GM12878 (cell line): ENCODE results near the gene RETSAT. TPM values are rescaled to one million over a fixed set of nuclear protein-coding genes. Genes with fewer than 3 reads are reported as not detected.

Experiments
- ATAC-seq: fragments of 200-7000 bp; cut with Tn5 transposase; 3 replicates; pipeline ENCODE4 v1.9.1; 2020; ENCODE audit warnings: mild to moderate bottlenecking, moderate library complexity
- BruUV-seq: library from RNA; stranded (reverse); fragments of 400-500 nt; replicated peaks from 2 replicates; lab custom pipeline; 2021; lab: Mats Ljungman, UMichigan
- CTCF ChIA-PET: fragments of 300-600 bp; sonication (Branson Sonifier 250); formaldehyde crosslinking; extraction: SDS; loops from one replicate; lab custom pipeline; 2021; ENCODE audit warnings: inconsistent platforms; lab: Yijun Ruan, JAX
- POLR2A ChIA-PET: fragments of 350-600 bp; formaldehyde crosslinking; extraction: SDS; loops from one replicate; lab custom pipeline; 2021; ENCODE audit warnings: inconsistent platforms; lab: Charles Lee
- RAD21 ChIA-PET: fragments of 300-600 bp; sonication (Branson Sonifier 250); formaldehyde crosslinking; loops from one replicate; lab custom pipeline; 2023; ENCODE audit warnings: antibody characterized with exemption; ENCODE audit not compliant: unreplicated experiment; lab: Charles Lee
- SMC1A ChIA-PET: fragments of 300-600 bp; sonication (Branson Sonifier 250); formaldehyde crosslinking; loops from one replicate; lab custom pipeline; 2023; ENCODE audit not compliant: unreplicated experiment, uncharacterized antibody; lab: Charles Lee
- DNase-seq: peaks from one replicate; pipeline ENCODE4 v3.0.0-alpha.2; 2011; ENCODE audit warnings: low read depth, low spot score
- FAIRE-seq: peaks from 3 replicates; lab custom pipeline; 2011; peaks lifted over from hg19 to GRCh38; lab: Jason Lieb, UNC
- H2AFZ ChIP-seq: 2 replicates; pipeline ENCODE4 v1.6.0; 2011; ENCODE audit warnings: low read depth, low read length, control low read depth; ENCODE audit not compliant: control insufficient read depth
- H3K27ac ChIP-seq: 2 replicates; pipeline ENCODE4 v1.5.1; 2011; ENCODE audit warnings: control low read depth; ENCODE audit not compliant: control insufficient read depth, insufficient read depth
- H3K27me3 ChIP-seq, 2 experiments: replicated peaks in 1 of 2; 2 replicates each; pipeline versions ENCODE4 v1.6.0 to v1.6.1; 2011; ENCODE audit warnings: low read length in 1 of 2; ENCODE audit not compliant: control insufficient read depth in 2 of 2, insufficient read depth in 2 of 2
- H3K36me3 ChIP-seq, 2 experiments: 2 replicates each; pipeline ENCODE4 v1.5.1; 2011; ENCODE audit warnings: low read length in 1 of 2; ENCODE audit not compliant: control insufficient read depth in 2 of 2, insufficient read depth in 2 of 2
- H3K4me1 ChIP-seq: 2 replicates; pipeline ENCODE4 v1.6.1; 2011; ENCODE audit warnings: mild to moderate bottlenecking, low read length, moderate library complexity, mixed read lengths; ENCODE audit not compliant: control insufficient read depth, insufficient read depth
- H3K4me2 ChIP-seq: 2 replicates; pipeline ENCODE4 v1.6.0; 2011; ENCODE audit warnings: control low read depth; ENCODE audit not compliant: control insufficient read depth, insufficient read depth
- H3K4me3 ChIP-seq: fragments of 200-600 bp; sonication (generic); 2 replicates; pipeline ENCODE4 v1.5.1; 2016
- H3K79me2 ChIP-seq: 2 replicates; pipeline ENCODE4 v1.6.0; 2011; ENCODE audit warnings: low read length; ENCODE audit not compliant: control insufficient read depth, insufficient read depth
- H3K9ac ChIP-seq: 2 replicates; pipeline ENCODE4 v1.8.0; 2011; ENCODE audit warnings: low read length, control low read depth, mixed read lengths; ENCODE audit not compliant: control insufficient read depth, insufficient read depth
- H3K9me3 ChIP-seq: replicated peaks from 3 replicates; pipeline ENCODE4 v1.5.1; 2011; ENCODE audit warnings: mild to moderate bottlenecking, low read length; ENCODE audit not compliant: control insufficient read depth, insufficient read depth
- H4K20me1 ChIP-seq: 2 replicates; pipeline ENCODE4 v1.6.0; 2011; ENCODE audit not compliant: control insufficient read depth, insufficient read depth
- BCLAF1 ChIP-seq: fragments of 450-650 bp; IDR thresholded peaks from 2 replicates; pipeline ENCODE4 v1.6.1; 2017; ENCODE audit warnings: antibody characterized with exemption, mild to moderate bottlenecking, moderate library complexity
- CEBPB ChIP-seq, 2 experiments: fragments of 150-350 bp in 1 of 2; IDR thresholded peaks; 2 replicates each; pipeline ENCODE4 v1.6.1; 2012 to 2014; ENCODE audit warnings: low read depth in 2 of 2, low read length in 2 of 2, borderline replicate concordance in 1 of 2, inconsistent platforms in 1 of 2
- CREM ChIP-seq: IDR thresholded peaks from 2 replicates; pipeline ENCODE4 v1.6.1; 2014; ENCODE audit warnings: antibody characterized with exemption, low read depth
- HCFC1 ChIP-seq: fragments of 150-350 bp; IDR thresholded peaks from 2 replicates; pipeline ENCODE4 v1.6.1; 2014; ENCODE audit warnings: low read length
- NRF1 ChIP-seq: conservative IDR thresholded peaks from 2 replicates; pipeline ENCODE4 v1.6.1; 2011; ENCODE audit warnings: mild to moderate bottlenecking, low read depth, low read length, improper control_type of control experiment
- PAX8 ChIP-seq: fragments of 450-650 bp; IDR thresholded peaks from 2 replicates; pipeline ENCODE4 v1.6.1; 2017; ENCODE audit warnings: mild to moderate bottlenecking, moderate library complexity
- POLR2AphosphoS5 ChIP-seq: IDR thresholded peaks from 2 replicates; pipeline ENCODE4 v1.6.1; 2011; ENCODE audit warnings: mild to moderate bottlenecking, low read length, inconsistent platforms
- SIN3A ChIP-seq: IDR thresholded peaks from 2 replicates; pipeline ENCODE4 v1.6.1; 2012; ENCODE audit warnings: low read depth, low read length, improper control_type of control experiment
- SREBF2 ChIP-seq: IDR thresholded peaks from 2 replicates; pipeline ENCODE4 v1.6.1; 2012; ENCODE audit warnings: mild to moderate bottlenecking, low read length
- TARDBP ChIP-seq: IDR thresholded peaks from 2 replicates; pipeline ENCODE4 v1.6.1; 2016; ENCODE audit warnings: borderline replicate concordance
- YY1 ChIP-seq: IDR thresholded peaks from 2 replicates; pipeline ENCODE4 v1.6.1; 2011; ENCODE audit warnings: low read depth, mild to moderate bottlenecking, low read length
- ZNF274 ChIP-seq: IDR thresholded peaks from one replicate; pipeline ENCODE4 v1.8.0; 2011; ENCODE audit not compliant: insufficient read length, insufficient read depth
- ZZZ3 ChIP-seq: IDR thresholded peaks from 2 replicates; pipeline ENCODE4 v1.6.1; 2011; ENCODE audit warnings: low read depth; ENCODE audit not compliant: control insufficient read depth, insufficient read length
- WGBS: methylation state at CpG from one replicate; pipeline ENCODE4 v1.1.6; 2016; ENCODE audit warnings: low lambda C conversion rate; ENCODE audit not compliant: insufficient replicate concordance, insufficient coverage; ENCODE audit errors: missing lambda C conversion rate; 5-methylcytosine and 5-hydroxymethylcytosine counted together
- in situ Hi-C: fragments of 300-500 bp; cut with MboI; formaldehyde crosslinking; loops from 9 replicates; pipeline ENCODE4 v1.14.3; 2018; ENCODE audit warnings: mixed read lengths
- intact Hi-C: fragments of 100-400 bp; cut with micrococcal nuclease; formaldehyde crosslinking; loops from one replicate; pipeline ENCODE4 v1.14.2; 2022; ENCODE audit not compliant: unreplicated experiment
- polyA plus RNA-seq, 11 experiments: library from polyadenylated mRNA; depleted of rRNA in 4 of 11; unstranded in 6 of 11; stranded (reverse) in 5 of 11; fragments of >200 nt; fragmentation: Nextera tagmentation in 4 of 11; fragmentation: Illumina TruSeq in 1 of 11; extraction: Ambion mirVana in 4 of 11; extraction: Trizol in 1 of 11; gene quantifications; 1 replicate in 1 of 11; 2 replicates in 10 of 11; pipeline versions ENCODE4 v1.2.1 to v1.2.3, GENCODE V29; 2011 to 2016; ENCODE audit warnings: inconsistent platforms in 2 of 11, missing spikeins in 2 of 11, low read depth in 1 of 11
- total RNA-seq, 4 experiments: library from RNA; depleted of rRNA in 3 of 4; stranded (reverse); fragments of >200 nt in 3 of 4; fragmentation: Illumina TruSeq in 1 of 4; extraction: Trizol in 1 of 4; gene quantifications; 2 replicates each; pipeline versions ENCODE4 v1.2.1 to v1.2.3, GENCODE V29; 2013 to 2021

The RETSAT gene
- total and polyA plus RNA-seq, 10 of the 15 experiments (the other 5 are each of a cell fraction or from before 2014, with no cell fraction given) = 3.3 to 28.8 (median 22.0) TPM

GRCh38 chr2:85319796-85320195 lies 34.5 kb downstream of the RETSAT start:
- ATAC-seq (no peak), DNase-seq (no peak), FAIRE-seq (no peak)
- POLR2A ChIA-PET = interaction anchor here (2.1 kb wide), 1 partner anchor 8 kb away, joined by 16 read pairs; the partner anchor contains the start of gene TGOLN2
- in situ Hi-C loops = no loop called here
- Histone ChIP-seq H3K9me3 (no peaks in the 10 kb centered on the region), H3K4me1 (peaks cover 3% of the 10 kb centered on the region; the same call in 1 of the 2 replicates), H3K27ac (no peak overlapping the region), H3K4me3 (0 out of 2 replicates have a peak overlapping the region, but pooled peaks have one; percentile 1), H3K79me2 (peaks cover 48% of the 10 kb centered on the region), H3K36me3 (peaks cover 24 to 36% of the 10 kb centered on the region in 2 experiments), H3K9ac (no peak overlapping the region), H4K20me1 (peaks cover 13% of the 10 kb centered on the region), H2AFZ (no peak overlapping the region), H3K4me2 (no peak overlapping the region), H3K27me3 (no peaks in the 10 kb centered on the region)
- TF ChIP-seq ZZZ3 = no peak
- CTCF ChIA-PET = interaction anchor here (0.7 to 5.0 kb wide), 4 partner anchors 20 to 169 kb away, joined by 4 to 39 read pairs (median 4); no protein-coding TSS in a partner anchor
- no TSS peak for BruUV-seq
- RAD21 ChIA-PET = no interaction called here
- WGBS = 94% methylated on average over 4 of the region's 4 CpGs
- SMC1A ChIA-PET = interaction anchor here (1.2 kb wide), 1 partner anchor 11 kb away, joined by 3 read pairs; no protein-coding TSS in a partner anchor
- intact Hi-C loops = no loop called here

GRCh38 chr2:85318222-85319074 lies 35.9 kb downstream of the RETSAT start:
- peak; percentile 72 for ATAC-seq
- no peaks in the 10 kb centered on the region for H3K27me3 ChIP-seq
- H3K9me3 ChIP-seq = no peaks in the 10 kb centered on the region
- H3K79me2 ChIP-seq = peaks cover 35% of the 10 kb centered on the region
- no peak overlapping the region for H2AFZ ChIP-seq
- H3K36me3 ChIP-seq = peaks cover 23 to 27% of the 10 kb centered on the region in 2 experiments
- H3K4me1 ChIP-seq = no peaks in the 10 kb centered on the region; the same call in 1 of the 2 replicates
- peak overlapping the region; percentile 44; the same call in 1 of the 2 replicates for H3K4me2 ChIP-seq
- FAIRE-seq = peak; percentile 71
- no peak overlapping the region for H3K9ac ChIP-seq
- ChIA-PET RAD21 (interaction anchor here (1.7 kb wide), 1 partner anchor 37 kb away, joined by 4 read pairs; no protein-coding TSS in a partner anchor), SMC1A (interaction anchor here (0.6 to 1.2 kb wide), 3 partner anchors 36 to 365 kb away, joined by 3 to 4 read pairs (median 3); partner anchors contain the start of genes ELMOD3 and RETSAT), CTCF (interaction anchor here (1.1 to 5.0 kb wide), 4 partner anchors 9 to 393 kb away, joined by 3 to 39 read pairs (median 4); no protein-coding TSS in a partner anchor), POLR2A (interaction anchor here (0.7 to 2.1 kb wide), 2 partner anchors 9 to 719 kb away, joined by 3 to 16 read pairs; partner anchors contain the start of gene TGOLN2)
- BruUV-seq = TSS peak; percentile 17
- H3K27ac ChIP-seq = no peak overlapping the region; the same call in 1 of the 2 replicates
- no peak overlapping the region for H3K4me3 ChIP-seq
- in situ Hi-C loops (no loop called here), intact Hi-C loops (no loop called here)
- DNase-seq = no peak
- 22% methylated on average over 11 of the region's 11 CpGs for WGBS
- H4K20me1 ChIP-seq = peaks cover 9% of the 10 kb centered on the region
- TF ChIP-seq PAX8 (no peak), CEBPB (IDR thresholded peaks at IDR 0.05; ENCODE audit: borderline replicate concordance in 1 of 2, low read depth in 2 of 2, low read length in 2 of 2) (no peak), SREBF2 (no peak), HCFC1 (no peak), POLR2AphosphoS5 (peak; percentile 44; the same call in 1 of the 2 replicates), BCLAF1 (no peak), TARDBP (no peak), YY1 (0 out of 2 replicates have a peak, but pooled peaks have one; percentile 51), NRF1 (no peak), CREM (peak; percentile 33; the same call in 1 of the 2 replicates), SIN3A (no peak), ZNF274 (no peak)
